ENCODE data around the gene BCAR1.

DNA sequence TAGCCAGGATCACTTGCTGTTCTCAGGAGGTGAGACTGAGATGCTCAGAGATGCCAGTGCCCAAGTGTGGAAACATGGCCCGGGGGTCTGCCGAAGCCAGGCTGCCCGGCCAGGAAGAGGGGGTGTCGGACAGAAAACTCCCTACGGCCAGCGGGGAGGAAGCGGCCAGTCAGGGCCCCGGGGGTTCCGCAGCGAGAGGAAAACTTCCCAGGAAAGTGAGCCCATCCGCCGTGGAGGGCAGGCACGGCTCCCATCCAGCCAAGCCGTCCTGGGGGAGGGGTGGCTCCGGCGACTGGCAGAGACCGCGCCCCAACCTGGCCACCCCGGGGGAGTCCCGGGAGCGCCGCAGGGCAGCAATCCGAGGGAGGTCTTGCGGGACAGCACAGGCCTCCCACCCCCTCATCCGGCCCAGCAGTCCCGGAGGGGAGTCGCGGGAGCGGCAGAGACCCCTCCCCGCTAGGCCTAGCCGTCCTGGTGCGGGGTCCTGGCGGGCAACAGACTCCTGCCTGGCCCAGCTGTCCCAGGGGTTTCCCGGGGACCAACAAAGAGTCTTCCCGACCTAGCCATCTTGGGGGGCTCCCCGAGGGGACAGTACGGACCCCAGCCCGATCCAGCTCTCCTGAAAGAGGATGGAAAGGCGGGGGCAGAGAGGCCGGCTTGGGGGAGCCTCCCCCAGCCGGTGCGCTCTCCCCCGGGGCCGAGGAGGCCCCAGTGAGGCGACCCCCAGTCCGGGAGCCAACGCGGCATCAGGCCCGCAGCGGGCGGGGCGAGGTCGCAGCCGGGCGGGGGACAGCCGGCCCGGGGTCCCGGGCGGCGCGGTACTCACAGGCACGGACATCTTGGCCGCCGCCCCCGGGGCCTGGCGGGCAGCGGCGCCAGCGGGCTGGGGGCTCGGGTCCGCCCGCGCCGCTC, 13.8 kb upstream of the BCAR1 start:
- TF ChIP-seq, protein P1, sequence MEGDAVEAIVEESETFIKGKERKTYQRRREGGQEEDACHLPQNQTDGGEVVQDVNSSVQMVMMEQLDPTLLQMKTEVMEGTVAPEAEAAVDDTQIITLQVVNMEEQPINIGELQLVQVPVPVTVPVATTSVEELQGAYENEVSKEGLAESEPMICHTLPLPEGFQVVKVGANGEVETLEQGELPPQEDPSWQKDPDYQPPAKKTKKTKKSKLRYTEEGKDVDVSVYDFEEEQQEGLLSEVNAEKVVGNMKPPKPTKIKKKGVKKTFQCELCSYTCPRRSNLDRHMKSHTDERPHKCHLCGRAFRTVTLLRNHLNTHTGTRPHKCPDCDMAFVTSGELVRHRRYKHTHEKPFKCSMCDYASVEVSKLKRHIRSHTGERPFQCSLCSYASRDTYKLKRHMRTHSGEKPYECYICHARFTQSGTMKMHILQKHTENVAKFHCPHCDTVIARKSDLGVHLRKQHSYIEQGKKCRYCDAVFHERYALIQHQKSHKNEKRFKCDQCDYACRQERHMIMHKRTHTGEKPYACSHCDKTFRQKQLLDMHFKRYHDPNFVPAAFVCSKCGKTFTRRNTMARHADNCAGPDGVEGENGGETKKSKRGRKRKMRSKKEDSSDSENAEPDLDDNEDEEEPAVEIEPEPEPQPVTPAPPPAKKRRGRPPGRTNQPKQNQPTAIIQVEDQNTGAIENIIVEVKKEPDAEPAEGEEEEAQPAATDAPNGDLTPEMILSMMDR (optimal IDR thresholded peaks at IDR 0.05 in 1 of 3, IDR thresholded peaks at IDR 0.05 in 1 of 3, conservative IDR thresholded peaks at IDR 0.05 in 1 of 3; ENCODE audit: extremely low read depth in 1 of 3, insufficient read depth in 2 of 3, low read length in 3 of 3) = no peak
- no peak for TF ChIP-seq EZH2 (IDR thresholded peaks at IDR 0.05; ENCODE audit: low read length)

Measured in keratinocyte (primary cell).